ENCODE results near the gene TOP1.

Gene TOP1

GRCh38 chr20:41011551-41012067 is 17.0 kb upstream of the TOP1 start:
- peak overlapping the region; percentile 11 for H3K4me3 ChIP-seq (ENCODE audit: low read depth, low read length)
- no peak for TF ChIP-seq CTCF (IDR thresholded peaks at IDR 0.05; ENCODE audit: borderline replicate concordance, insufficient read depth, low read depth, low read length)

GRCh38 chr20:41014561-41015088 is 14.0 kb upstream of the TOP1 start:
- TF ChIP-seq CTCF (IDR thresholded peaks at IDR 0.05; ENCODE audit: borderline replicate concordance, insufficient read depth, low read depth, low read length) = no peak
- H3K4me3 ChIP-seq (ENCODE audit: low read depth, low read length) = no peak overlapping the region

- TF ChIP-seq CTCF (IDR thresholded peaks at IDR 0.05; ENCODE audit: borderline replicate concordance, insufficient read depth, low read depth, low read length) = no peak
Measured at GRCh38 chr20:41017448-41018042, 11.1 kb upstream of the TOP1 start.

GRCh38 chr20:41018153-41018552 is 10.5 kb upstream of the TOP1 start:
- TF ChIP-seq CTCF (IDR thresholded peaks at IDR 0.05; ENCODE audit: borderline replicate concordance, insufficient read depth, low read depth, low read length) = no peak
- H3K4me3 ChIP-seq (ENCODE audit: low read depth, low read length) = no peak overlapping the region

More at GRCh38 chr20:41017448-41018042, 11.1 kb upstream of the TOP1 start:
- no peak overlapping the region for H3K4me3 ChIP-seq (ENCODE audit: low read depth, low read length)

GRCh38 chr20:41023549-41023948 is 5.1 kb upstream of the TOP1 start:
- TF ChIP-seq CTCF (IDR thresholded peaks at IDR 0.05; ENCODE audit: borderline replicate concordance, insufficient read depth, low read depth, low read length) = no peak

GRCh38 chr20:41027366-41027765 is 1.3 kb upstream of the TOP1 start:
- no peak overlapping the region for H3K4me3 ChIP-seq (ENCODE audit: low read depth, low read length)
- no peak for TF ChIP-seq CTCF (IDR thresholded peaks at IDR 0.05; ENCODE audit: borderline replicate concordance, insufficient read depth, low read depth, low read length)

More at GRCh38 chr20:41023549-41023948, 5.1 kb upstream of the TOP1 start:
- H3K4me3 ChIP-seq (ENCODE audit: low read depth, low read length) = no peak overlapping the region

- peak overlapping the region; percentile 33 for H3K4me3 ChIP-seq (ENCODE audit: low read depth, low read length)
- TF ChIP-seq CTCF (IDR thresholded peaks at IDR 0.05; ENCODE audit: borderline replicate concordance, insufficient read depth, low read depth, low read length) = no peak
Measured at GRCh38 chr20:41027872-41028358, 707 bp upstream of the TOP1 start.

Measured in GM12875 (cell line).